Brain pericyte (primary cell): ENCODE measurements around the gene UBAC1.
"Not testable (repeated sequence)": the region's sequence is repeated elsewhere in the genome, so short reads cannot be mapped to it uniquely, and the experiment has no call there.

Source experiments
- DNase-seq: peaks from one replicate; pipeline ENCODE4 v3.0.0-alpha.2; 2012; ENCODE audit warnings: low read depth, low spot score

Gene UBAC1

DNA sequence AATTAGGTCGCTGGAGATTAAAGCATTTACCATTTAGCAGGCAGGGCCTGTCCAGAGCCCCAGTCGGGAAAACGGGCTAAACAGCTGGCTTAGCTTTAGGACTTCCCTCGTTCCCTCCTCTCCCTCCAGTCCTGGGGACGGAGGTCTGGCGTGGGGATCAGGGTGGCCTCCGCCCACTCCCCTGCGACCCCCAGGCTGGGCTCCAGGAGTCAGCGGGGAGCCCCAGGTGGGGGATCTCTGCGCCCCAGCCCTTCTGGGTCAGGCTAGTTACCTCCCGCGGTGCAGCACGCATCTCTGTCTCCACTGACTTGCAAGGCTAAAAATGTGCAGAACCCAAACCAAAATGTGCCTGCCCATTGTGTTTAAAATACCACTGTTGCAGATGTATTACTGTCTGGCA lies 37.7 kb downstream of the UBAC1 start:
- DNase-seq: no peak

DNA sequence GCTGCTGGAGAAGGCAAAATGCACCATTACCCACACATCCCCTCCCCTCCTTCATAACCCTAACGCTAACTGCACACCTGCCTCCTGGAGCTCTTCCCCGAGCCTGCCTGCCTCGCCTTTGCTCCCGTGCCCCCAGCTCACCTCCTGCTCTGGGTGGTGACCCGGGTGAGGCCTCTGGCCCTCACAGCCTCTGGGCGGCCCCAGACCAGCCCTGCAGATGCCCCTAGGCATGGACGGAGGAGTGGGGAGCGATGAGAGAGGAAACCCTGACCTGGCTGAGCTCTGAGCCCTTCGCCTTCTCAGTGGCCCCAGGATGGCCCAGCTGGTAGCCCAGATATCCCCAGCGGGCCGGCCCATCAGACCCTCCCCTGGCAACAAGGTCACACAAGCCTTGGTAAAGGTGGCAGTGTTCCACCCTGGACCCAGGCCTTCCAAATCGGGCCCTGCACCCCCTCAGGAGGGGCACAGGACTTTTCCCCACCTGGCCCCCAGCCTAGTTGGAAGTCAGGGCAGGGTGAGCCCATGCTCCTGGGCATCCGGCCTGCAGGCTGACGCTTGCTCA lies 39.3 kb downstream of the UBAC1 start:
- no peak for DNase-seq

DNA sequence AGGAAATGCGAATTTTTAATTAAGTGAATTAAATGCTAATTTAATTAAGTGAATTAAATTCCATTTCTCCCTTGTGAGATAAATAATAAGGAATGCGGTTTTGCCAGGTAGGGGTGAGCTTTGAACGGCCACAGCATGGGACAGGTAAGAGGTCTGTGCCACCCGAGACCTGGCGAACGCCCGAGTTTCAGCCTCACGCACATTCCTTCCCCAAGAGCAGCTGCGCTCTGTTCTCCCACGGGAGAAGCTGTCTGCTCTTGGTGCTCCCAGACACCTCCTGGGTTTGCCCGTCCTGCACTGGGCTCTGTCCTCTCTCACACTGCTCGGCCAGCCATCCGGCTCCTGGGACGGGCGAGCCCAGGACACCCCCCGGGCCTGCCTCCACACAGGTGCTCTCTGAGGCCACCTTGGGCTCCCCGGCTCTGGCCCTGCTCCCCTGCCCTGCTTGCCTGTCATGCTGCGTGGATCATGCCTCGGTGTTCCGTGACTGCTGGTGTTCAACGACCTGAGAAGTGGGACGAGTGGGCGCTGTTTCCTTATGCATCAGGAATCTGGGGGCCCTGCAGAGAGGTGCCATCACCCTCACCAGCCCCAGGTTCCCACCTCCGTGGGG lies 40.1 kb downstream of the UBAC1 start:
- DNase-seq: no peak

DNA sequence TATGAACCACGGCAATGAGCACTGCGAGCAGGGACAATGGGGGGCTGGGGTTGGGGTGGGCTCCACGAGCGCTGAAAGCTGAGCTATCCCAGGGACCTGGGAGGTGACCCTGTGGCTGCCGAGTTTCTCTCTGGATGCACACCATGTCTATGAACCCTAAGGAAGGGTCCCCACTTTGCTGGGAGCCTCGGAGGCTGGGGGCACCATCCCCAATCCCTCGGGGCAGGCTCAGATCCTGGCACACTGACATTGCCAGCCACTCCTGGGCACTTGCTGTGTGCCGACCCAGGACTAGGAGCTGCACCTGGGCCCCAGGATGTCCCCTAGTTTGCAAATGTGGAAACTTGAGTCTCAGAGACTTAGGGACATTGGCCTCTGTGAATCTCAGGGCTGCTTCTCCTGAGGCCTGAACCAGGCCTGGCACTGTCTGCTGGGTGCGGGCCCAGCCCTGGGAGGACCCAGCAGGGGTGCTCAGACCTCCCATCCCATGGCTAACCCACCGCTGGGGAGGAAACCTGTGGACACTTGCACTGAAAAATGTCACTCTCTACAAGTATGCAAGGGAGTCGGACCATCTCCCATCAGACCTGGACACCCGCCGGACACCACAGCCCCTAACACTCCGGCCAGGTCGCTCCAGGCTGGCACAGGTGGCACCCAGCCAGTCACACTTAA lies 40.8 kb downstream of the UBAC1 start:
- DNase-seq: no peak

DNA sequence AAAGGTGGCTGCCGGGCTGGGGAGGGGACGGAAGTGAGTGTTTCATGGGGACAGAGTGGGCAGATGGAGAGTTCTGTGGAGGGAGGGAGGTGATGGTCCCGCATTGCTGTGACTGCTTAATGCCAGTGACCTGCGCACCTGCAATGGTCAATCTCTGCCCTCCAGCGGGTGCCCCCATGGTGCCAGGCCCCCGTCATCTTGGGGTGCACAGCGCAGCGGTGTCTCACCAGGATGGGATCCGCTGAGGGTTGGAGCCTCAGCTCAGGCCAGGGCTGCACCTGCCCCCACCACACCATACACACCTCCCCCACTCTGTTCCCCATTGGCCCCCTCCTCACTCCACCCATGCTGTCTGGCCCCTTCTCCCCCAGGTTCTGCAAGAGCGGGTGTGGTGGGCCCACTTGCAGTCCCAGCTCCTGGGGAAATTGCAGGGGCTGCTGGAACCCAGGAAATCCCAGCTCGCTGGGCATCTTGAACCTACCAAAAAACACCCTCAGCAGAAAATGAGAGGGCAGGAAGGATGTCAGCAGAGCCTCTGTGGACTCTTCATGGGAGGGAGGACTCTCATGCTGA lies 41.8 kb downstream of the UBAC1 start:
- no peak for DNase-seq

DNA sequence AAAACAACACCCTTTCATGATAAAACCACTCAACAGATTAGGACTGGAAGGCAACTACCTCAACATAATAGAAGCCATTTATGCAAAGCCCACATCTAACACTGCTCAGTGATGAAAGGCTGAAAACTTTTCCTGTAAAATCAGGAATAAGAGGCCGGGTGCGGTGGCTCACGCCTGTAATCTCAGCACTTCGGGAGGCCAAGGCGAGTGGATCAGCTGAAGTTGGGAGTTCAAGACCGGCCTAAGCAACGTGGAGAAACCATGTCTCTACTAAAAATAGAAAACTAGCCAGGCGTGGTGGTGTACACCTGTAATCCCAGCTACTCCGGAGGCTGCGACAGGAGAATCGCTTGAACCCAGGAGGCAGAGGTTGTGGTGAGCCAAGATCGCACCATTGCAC lies 44.9 kb downstream of the UBAC1 start:
- not testable (repeated sequence) for DNase-seq

DNA sequence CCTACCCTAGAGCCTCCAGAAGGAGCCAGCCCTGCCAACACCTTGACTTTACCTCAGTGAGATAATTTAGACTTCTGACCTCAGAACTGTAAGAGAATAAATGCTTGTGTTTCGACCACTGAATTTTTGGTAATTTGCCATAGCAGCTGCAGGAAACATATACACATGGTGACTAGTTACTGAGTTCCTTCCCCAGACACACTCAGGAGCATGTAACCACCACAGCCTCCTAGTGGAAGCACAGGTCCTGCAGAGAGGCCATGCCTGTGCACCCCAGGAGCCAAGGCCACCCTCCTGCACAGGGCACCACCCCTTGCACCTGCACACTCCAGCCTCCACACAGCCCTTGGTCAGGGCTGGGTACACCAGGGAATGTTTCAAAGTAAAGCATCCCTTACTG lies 46.3 kb downstream of the UBAC1 start:
- no peak for DNase-seq

DNA sequence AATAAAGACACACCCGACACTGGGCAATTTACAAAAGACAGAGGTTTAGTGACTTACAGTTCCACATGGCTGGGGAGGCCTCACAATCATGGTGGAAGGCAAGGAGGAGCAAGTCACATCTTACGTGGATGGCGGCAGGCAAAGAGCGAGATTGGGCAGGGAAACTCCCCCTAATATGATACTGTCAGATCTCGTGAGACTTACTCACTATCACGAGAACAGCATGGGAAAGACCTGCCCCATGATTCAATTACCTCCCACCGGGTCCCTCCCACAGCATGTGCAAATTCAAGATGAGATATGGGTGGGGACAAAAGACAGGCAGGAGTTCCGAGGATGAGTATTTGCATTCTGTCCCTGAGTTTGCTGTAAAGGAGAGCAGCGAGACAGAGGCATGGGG lies 49.9 kb downstream of the UBAC1 start:
- DNase-seq: not testable (repeated sequence)

DNA sequence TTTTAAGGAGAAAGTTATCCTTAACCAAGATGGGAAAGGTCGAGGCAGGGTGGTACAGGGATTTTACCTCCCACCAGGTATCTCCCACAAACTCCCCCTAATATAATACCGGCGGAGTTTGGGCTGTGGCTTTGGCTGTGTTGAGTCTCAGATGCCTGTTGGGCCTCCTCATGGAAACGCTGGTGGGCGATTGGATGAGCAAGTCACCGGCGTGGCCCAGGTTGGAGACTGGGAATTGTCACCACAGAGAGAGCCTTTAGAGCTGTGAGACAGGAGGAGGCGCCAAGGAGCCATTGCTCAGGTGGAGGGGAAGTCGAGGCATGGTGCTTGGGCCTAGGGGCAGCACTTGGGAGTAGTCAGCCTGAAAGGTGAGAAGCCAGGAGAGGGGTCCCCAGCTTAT lies 50.4 kb downstream of the UBAC1 start:
- no peak for DNase-seq

DNA sequence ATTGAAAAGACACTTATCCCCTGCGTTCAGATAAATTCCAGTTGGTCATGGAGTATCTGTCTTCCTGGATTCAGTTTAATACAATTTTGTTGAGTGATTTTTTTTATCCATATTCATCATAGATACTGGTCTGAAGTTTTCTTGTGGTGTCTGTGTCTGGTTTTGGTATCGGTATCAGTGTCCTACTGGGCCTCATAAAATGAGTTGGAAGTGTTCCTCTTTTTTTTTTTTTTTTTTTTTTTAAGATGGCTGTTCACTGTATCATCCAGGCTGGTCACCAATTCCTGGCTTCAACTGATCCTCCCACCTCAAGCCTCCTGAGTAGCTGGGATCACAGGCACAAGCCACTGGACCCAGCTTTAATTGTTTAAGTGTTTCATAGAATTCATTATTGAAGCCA lies 51.0 kb downstream of the UBAC1 start:
- DNase-seq: no peak

DNA sequence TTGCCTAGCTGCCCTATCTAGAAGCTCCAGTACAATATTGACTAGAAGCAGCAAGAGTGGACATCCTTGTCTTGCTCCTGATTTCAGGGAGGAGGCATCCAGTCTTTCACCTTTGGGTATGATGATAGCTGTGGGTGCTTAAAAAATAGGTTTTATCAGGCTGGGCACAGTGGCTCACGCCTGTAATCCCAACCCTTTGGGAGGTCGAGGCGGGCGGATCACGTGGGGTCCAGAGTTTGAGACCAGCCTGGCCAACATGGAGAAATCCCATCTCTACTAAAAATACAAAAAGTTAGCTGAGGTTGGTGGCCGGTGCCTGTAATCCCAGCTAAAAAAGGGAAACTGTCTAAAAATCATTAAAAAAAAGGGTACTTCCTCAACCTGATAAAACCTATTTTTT lies 51.8 kb downstream of the UBAC1 start:
- DNase-seq: no peak

DNA sequence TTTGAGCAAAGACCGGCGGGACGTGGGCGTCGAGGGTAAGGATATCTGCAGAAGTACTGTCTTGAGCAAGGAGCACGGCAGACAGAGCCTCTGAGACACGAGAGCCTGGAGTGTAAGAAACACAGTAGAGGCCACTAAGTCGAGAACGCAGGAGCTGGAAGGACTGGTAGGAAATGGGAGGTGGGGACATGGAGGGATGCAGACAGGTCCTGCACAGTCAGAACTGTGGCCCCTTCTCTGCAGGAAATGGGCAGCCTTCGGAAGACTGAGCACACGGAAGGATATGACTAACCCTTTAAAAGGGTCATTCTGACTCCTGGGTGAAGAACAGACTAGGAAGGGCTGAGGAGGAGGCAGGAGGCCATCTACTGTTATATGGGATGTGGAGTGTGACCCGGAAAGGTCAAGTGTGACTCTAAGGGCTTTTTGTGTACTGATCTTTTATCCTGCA lies 52.4 kb downstream of the UBAC1 start:
- DNase-seq: no peak

DNA sequence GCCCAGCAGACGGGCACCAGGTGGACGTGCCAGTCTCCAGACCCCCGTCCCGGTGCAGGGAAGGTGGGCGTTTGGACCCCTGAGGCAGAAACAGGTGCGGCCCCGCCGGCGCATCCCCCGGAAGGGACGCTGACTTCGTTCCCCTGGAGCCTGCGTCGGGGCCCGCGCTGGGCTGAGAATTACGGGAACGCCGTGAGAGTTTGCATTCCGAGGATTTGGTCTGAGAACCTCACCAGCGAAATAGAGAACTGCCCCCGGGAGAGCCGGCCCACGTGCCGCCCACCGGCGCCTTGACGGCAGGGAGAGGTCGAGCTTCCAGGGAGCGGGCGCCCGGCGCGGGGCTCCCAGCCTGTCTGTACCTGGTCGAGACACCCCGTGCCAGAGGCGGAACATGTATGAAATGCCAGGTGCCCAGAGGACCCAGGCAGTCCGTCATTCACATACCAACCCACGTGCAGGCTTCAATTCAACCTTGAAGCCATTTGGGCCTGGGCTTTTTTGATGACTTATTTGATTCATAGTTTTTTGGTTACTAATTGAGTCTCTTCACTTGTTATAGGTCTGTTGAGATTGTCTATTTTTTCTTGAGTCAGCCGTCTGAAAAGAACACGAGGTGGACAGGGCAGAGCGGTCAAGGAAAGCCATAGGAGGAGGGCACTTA lies 53.0 kb downstream of the UBAC1 start:
- no peak for DNase-seq

DNA sequence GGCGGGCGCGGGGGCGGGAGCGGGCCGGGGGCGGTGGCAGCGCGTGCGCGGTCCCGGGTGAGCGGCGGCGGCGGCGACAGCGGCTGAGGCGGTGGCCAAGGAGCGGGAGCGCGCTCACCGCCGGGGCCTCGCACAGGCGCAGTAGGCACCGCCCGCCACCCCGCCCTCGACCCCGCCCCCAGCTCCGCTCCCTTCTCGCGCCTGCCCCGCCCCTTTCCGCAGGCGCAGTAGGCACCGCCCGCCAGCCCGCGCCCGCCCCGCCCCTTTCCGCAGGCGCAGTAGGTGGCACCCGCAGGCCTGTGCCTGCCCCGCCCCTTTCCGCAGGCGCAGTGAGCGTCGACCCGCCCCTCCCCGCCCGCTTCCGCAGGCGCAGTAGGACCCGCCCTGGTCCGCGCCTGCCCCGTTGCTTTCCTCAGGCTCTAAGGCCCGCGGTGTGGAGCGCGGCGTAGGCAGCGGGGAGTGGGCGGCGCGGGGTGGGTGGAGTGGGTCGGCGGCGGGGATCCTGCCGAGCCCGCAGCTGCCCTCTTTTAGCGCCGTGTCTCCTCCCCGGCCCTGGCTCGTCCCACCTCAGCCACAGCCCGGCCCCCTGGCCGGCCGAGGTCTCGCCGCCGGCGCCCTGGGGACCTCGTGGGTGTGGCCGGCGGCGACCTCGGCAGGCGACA lies 53.6 kb downstream of the UBAC1 start, which contains the start of gene CAMSAP1:
CAMSAP1 (minus strand) TSS at position 116 of the 662 bp plus-strand sequence. CDS start 387 bp downstream, outside the sequence.
- DNase-seq: peak; percentile 73

DNA sequence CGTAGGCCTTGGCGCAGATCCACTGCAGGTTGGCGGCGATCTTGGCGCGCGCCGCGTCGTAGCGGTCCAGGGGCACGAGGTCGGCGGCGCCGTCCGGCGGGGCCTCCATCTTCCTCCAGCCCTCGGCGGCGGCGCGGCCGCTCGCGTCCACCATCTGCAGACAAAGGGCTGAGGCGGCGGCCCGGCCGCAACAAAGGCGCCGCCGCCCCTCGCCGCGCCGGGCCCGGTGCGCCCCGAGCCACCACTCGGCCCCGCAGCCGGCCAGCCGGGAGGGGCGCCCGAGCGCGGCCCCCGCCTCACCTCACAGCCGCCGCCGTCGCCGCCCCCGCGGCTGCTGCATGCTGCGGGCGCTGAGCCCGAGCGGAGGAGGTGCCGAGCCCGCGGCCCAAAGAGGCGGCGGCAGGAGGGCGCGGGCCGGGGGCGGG lies 54.2 kb downstream of the UBAC1 start:
- no peak for DNase-seq

DNA sequence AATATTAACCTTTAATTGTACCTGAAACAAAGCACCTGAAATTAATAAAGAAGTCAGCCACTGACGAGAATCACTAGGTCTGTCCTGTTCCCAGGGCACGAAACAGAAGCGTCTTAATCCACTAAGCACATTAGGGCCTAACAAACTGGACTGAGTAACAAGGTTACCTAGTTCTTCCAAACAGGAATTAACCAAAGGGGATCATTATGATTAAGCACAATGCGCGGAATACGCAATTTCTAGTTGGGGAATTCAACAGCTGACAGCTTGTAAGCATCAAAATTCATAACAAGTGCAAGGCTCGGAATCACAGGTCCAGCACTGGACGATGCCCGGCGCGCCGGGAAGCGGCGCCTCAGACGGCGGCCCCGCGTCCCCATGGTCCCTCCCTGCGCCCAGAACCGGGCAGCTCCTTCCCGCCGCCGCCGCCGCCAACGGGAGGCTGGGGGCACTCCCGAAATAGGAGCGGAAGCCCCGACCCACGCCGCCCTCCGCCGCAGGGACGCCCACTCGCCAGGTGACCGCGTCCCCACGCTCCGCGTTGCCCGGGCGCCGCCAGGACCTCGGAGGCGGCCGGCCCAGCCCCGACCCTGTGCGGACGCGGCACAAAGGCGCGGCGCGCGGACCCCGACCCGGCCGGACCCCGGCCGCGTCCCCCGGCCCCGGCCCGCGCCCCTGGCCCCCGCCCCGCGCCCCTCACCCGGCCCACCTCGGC lies 54.7 kb downstream of the UBAC1 start:
- no peak for DNase-seq

DNA sequence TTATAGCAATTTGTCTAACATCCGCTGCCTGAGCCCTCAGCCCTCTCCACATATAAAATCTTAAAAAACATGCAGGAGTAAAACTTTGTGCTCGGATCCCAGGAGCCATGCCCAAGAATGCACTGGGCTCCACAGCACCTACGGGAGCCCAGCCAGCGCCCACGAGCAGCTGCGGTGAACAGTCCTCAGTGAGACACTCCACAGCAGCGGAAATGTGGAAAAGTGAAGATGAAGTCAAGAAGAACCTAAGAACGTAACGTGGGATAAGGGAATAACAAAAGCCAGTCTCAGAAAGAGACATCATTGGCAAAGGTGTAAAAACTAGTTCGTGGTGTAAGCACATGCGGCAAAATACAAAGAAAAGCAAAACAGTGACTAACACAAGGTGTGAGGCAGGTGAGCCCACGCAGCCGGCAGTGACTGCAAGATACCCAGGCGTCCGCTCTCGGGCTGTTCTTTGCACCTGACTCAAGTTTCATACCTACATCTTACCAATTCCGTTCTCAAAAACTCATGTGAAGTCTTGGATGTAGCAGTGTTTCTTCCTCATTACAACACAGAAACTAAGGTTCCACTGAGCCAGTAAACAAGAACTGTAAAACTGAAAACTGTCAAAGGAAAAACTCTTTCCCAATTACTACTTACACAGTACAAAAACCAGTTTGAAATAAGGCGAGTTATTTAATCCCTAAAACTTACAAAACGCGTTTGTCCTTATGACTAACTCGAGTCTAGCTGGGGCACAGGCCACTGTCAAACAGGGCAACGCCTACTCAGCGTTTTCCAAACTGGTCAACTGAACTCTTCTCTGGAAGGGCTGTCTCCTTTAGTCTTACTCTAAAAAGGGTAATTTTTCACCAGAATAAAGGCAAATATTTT lies 55.6 kb downstream of the UBAC1 start:
- DNase-seq: no peak

DNA sequence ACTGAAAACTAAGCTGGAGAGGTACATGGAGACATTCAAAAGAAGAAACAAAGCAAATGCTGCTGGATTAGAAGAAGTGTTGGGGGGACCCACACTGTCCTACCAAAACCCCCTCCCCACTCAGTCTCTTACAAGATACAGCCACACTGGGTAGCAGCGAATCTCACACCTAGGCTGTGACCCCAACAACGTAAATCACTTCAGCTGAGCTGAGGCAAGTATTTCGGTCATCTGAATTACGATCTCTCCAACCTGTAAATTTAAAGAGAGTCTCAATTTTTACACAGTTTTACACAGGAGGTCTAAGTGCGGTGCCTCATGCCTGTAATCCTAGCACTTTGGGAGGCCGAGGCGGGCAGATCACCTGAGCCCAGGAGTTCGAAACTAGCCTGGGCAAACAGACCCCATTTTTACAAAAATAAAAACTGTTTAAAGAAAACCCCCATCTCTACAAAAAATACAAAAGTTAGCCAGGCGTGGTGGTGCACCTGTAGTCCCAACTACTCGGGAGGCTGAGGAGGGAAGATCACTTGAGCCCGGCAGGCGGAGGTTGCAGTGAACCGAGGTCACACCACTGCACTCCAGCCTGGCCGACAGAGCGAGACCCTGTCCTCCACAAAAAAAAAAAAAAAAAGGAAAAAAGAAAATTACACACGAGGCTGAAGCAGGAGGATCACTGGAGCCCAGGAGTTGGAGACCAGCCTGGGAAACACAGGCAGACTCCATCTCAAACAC lies 57.2 kb downstream of the UBAC1 start:
- DNase-seq: no peak

DNA sequence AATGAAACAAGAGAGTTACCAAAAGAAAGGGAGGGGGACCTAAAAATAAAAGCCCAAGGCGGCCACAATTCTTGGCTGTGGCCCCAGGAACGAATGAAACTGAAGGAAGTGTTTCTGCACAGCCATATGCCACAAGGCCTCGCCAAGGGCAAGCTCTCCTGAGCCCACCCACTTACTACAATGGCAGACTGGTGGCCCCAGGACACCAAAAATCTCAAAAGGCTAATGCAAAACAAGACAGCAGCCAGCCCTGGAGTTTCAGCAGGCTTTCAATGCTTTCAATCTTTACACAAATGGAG lies 57.9 kb downstream of the UBAC1 start:
- DNase-seq: no peak
